Glutamatergic neuron (in vitro differentiated cells): ENCODE data around the gene C19orf85. TPM values are rescaled to one million over a fixed set of nuclear protein-coding genes. Genes with fewer than 3 reads are reported as not detected.
"Not testable (repeated sequence)": the region's sequence is repeated elsewhere in the genome, so short reads cannot be mapped to it uniquely, and the experiment has no call there.

ENCODE experiments used
- DNase-seq: peaks from one replicate; pipeline ENCODE4 v3.0.0; 2022
- H3K27ac Mint-ChIP-seq: one replicate; pipeline ENCODE4 v1.8.0; 2020; ENCODE audit warnings: mild to moderate bottlenecking, mixed read lengths, inconsistent platforms; ENCODE audit not compliant: unreplicated experiment
- H3K27me3 Mint-ChIP-seq: one replicate; pipeline ENCODE4 v1.8.0; 2020; ENCODE audit warnings: mild to moderate bottlenecking, moderate library complexity, mixed read lengths, inconsistent platforms; ENCODE audit not compliant: unreplicated experiment
- H3K36me3 Mint-ChIP-seq: one replicate; pipeline ENCODE4 v1.8.0; 2020; ENCODE audit warnings: mild to moderate bottlenecking, mixed read lengths, inconsistent platforms; ENCODE audit not compliant: unreplicated experiment
- H3K4me1 Mint-ChIP-seq: one replicate; pipeline ENCODE4 v1.8.0; 2020; ENCODE audit warnings: mild to moderate bottlenecking, low read depth, mixed read lengths, inconsistent platforms; ENCODE audit not compliant: unreplicated experiment
- H3K4me3 Mint-ChIP-seq: one replicate; pipeline ENCODE4 v1.8.0; 2020; ENCODE audit warnings: mild to moderate bottlenecking, mixed read lengths, inconsistent platforms; ENCODE audit not compliant: unreplicated experiment
- H3K9me3 Mint-ChIP-seq: one replicate; pipeline ENCODE4 v1.8.0; 2020; ENCODE audit warnings: mild to moderate bottlenecking, moderate library complexity, mixed read lengths, inconsistent platforms; ENCODE audit not compliant: unreplicated experiment
- CTCF ChIP-seq: fragments of 200-600 bp; sonication (generic); IDR thresholded peaks from one replicate; pipeline ENCODE4 v1.5.0; 2021; ENCODE audit not compliant: partially characterized antibody, unreplicated experiment
- total RNA-seq: library from RNA; stranded (reverse); fragmentation: NEBNext Ultra II Directional; extraction: Animal tissue kit (Norgen Biotek cat#: 25700); gene quantifications from one replicate; pipeline ENCODE4 v1.2.1, GENCODE V29; 2021; ENCODE audit not compliant: unreplicated experiment

Gene C19orf85
- total RNA-seq, 1 donor from 2014 or later: not detected

- H3K36me3 Mint-ChIP-seq: peaks cover 2% of the 10 kb centered on the region
- no peak overlapping the region for H3K4me3 Mint-ChIP-seq
- H3K27ac Mint-ChIP-seq: no peak overlapping the region
- peaks cover 4% of the 10 kb centered on the region for H3K27me3 Mint-ChIP-seq
- H3K9me3 Mint-ChIP-seq: peaks cover 6% of the 10 kb centered on the region
- no peak for TF ChIP-seq CTCF
- H3K4me1 Mint-ChIP-seq: no peaks in the 10 kb centered on the region
- no peak for DNase-seq
These were observed 38.5 kb downstream of the C19orf85 start for GRCh38 chr19:55426042-55426441.

- no peak for TF ChIP-seq CTCF
- H3K4me3 Mint-ChIP-seq: no peak overlapping the region
- no peak for DNase-seq
- H3K4me1 Mint-ChIP-seq: no peaks in the 10 kb centered on the region
- peaks cover 4% of the 10 kb centered on the region for H3K9me3 Mint-ChIP-seq
- H3K36me3 Mint-ChIP-seq: no peaks in the 10 kb centered on the region
- no peak overlapping the region for H3K27ac Mint-ChIP-seq
- H3K27me3 Mint-ChIP-seq: peaks cover 8% of the 10 kb centered on the region
These were observed 40.0 kb downstream of the C19orf85 start for GRCh38 chr19:55424518-55424917.

- H3K4me1 Mint-ChIP-seq: no peaks in the 10 kb centered on the region
- DNase-seq: no peak
- peaks cover 8% of the 10 kb centered on the region for H3K27me3 Mint-ChIP-seq
- H3K27ac Mint-ChIP-seq: no peak overlapping the region
- H3K36me3 Mint-ChIP-seq: no peaks in the 10 kb centered on the region
- peaks cover 3% of the 10 kb centered on the region for H3K9me3 Mint-ChIP-seq
- TF ChIP-seq CTCF: no peak
- peak overlapping the region; percentile 28 for H3K4me3 Mint-ChIP-seq
These were observed 41.1 kb downstream of the C19orf85 start for GRCh38 chr19:55423225-55424005.

GRCh38 chr19:55421281-55421680, 43.3 kb downstream of the C19orf85 start:
- not testable (repeated sequence) for H3K4me1 Mint-ChIP-seq, H3K27me3 Mint-ChIP-seq, H3K36me3 Mint-ChIP-seq, H3K4me3 Mint-ChIP-seq, H3K9me3 Mint-ChIP-seq, H3K27ac Mint-ChIP-seq, DNase-seq

GRCh38 chr19:55419624-55420236, 44.8 kb downstream of the C19orf85 start:
- Mint-ChIP-seq H3K27me3 (peaks cover 6% of the 10 kb centered on the region), H3K4me1 (peaks cover 4% of the 10 kb centered on the region), H3K4me3 (no peak overlapping the region), H3K36me3 (no peaks in the 10 kb centered on the region), H3K9me3 (no peaks in the 10 kb centered on the region), H3K27ac (no peak overlapping the region)
- no peak for DNase-seq
- TF ChIP-seq CTCF: no peak
